ENCODE data around the gene PRKCB.

PRKCB gene

DNA sequence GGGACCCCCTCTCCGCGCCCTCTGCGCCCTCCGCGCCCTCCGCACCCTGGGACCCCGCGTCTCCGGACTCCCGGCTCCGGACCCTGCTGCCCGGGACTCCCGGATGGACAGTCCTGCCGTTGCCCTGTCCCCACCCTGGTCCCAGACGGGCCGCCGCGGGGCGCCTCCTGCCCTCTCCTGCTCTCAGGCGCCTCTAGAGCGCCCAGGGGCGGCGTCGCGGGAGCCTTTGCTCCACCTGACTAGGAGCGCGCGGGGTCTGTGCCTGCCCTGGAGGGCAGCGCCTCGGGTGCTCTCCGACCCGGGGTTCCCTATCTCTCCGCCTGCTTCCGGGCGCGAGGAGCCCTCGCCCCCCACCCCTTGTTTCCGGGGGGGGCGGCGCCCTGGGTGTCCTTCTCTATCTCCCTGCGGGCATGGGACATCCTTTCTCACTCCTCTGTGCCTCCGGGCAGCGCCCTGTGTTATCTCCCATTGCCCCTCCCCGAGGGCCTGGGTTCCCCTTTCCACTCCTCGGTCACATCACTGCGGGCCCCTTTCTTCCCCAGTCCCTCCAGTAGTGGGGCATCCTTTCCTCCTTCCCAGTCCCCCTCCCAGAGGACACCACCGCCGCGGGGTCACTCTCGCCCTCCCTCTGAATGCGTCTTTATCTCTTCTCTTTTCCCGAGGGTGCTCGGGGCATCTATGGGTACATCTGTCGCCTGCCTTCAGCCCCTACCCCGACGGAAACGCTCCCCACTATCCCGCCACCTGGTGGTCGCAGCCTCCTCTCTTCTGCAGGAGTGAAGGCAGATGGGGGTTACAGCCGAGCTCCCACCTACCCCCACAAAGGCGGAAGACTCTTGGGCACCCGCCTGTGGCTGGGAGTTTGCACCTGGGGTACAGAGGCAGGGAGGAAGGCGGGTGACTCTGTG is 875 bp downstream of the PRKCB start:
- no peak for DNase-seq (ENCODE audit: low read depth, low spot score)

DNA sequence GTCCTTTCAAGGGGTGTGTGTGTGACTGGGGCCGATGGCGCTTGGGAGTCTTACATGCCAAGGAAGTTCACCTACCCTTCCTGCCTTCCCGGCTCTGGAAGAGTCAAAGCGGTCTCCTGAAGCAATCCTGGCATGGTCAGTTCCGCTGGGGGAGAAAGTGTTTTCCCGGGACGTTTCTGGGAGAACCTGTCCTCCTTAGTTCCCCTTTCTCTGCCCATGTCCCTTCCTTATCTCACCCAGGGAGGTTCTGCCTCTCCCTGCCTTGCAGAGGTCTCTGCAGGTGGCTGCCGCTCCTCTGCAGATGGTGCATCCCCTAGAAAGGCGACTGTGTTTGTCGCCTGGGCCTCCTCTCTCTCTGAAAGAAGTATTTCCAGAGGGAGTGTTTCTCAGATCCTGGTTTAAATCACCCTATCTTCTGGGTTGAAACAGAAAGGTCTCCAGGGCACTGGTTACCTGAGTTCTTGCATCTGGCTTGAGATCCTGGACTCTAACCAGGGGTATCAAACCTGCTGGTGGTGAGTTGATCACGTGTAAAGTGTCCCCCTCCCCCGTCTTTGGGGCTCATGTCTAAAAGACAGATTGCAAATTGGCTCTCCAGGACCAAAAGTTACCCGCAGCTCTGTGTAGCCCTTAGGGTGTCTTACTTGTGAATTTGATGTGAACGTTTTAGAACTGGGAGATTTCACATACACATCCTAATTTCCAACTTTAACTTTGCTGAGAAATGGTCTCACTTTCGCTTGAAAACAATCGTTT is 1.9 kb downstream of the PRKCB start:
- no peak for DNase-seq (ENCODE audit: low read depth, low spot score)

DNA sequence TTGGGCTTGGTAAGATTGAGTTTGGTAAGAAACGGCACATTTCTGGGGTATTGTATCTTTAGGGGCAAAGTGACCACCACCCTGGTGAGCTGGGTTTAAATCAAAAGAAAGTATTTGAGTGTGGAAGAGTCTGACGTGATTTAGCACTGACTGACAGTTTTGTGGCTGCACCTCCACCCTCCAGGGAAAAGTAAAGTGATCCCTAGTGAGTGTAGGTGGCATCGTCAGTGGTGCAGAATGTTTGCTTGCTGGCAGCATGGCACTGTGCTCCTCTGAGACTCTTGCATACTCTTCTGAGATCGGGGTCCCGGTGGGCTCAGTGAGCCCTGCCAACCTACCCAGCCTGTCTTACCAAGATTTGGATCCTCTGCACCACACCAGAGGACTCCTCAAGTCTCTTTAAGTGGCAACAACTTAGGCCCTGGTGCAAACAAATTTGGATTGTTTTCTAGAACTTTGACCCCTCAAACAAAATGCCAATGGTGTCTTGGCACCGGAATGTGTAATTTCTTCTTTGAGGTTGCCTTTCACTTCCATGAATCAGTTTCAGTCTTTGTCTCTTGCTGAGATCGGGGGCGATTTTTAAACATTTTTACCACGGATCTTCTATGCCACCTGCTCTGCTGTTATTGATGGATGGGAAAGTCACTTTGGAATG is 2.8 kb downstream of the PRKCB start:
- DNase-seq (ENCODE audit: low read depth, low spot score), result no peak

DNA sequence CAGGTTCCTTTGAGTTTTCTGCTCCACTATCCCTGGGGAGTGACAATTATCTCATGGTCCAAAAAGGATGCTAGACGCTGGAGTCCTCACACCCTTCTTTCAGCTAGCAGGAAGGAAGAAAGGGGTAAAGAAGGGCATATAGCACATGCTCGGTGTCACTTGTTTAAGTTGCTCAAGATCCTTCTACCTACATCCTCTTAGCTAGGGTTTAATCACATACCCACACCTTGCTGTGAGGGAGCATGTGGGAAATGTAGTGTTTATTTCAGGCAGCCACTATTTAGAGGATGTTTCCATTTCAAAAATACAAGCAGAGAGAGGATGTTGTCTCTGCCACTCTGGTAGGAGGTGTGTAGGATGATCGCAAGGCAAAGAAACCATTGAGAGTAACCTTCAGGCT is 4.5 kb downstream of the PRKCB start:
- no peak for DNase-seq (ENCODE audit: low read depth, low spot score)

DNA sequence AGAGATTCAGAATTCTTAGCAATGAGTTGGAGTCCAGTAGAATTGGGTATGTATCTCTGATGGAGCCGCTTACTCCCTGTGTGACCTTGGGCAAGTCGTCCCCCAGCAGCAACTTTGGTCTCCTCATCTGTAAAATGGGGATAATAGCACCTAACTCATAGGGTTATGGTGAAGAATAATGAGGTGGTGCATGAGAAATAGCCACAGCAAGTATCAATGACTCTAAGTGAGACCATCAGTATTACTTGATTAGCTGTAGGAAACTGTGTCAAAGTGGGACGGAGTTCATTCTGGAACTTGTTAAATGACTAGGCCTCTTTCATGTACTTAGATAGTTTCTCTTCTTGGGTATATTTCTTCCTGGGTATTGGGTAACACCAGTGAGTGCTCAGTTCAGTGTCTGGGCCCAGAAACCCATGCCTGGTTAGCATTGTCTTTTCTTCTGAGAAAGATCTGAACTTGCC is 6.4 kb downstream of the PRKCB start:
- DNase-seq (ENCODE audit: low read depth, low spot score), result no peak

DNA sequence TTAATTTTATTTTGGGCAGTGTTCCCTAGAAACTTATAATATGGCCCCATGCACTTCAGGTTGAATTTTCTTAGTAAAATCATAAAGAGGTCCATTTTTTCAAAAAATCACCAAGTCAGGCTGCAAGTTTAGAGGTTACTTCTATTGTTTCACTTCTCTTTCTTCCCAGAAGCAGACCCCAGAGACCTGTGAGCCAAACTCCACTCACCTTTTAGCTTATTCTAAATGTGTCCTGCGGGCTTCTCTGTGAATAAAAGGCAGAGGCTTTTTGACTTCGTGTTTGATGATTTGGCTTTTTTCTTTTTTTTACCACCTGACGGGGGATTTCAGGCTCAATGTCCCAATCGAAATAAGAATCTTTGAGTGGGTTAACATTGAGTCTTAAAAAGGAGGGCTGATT is 7.4 kb downstream of the PRKCB start:
- no peak for DNase-seq (ENCODE audit: low read depth, low spot score)

DNA sequence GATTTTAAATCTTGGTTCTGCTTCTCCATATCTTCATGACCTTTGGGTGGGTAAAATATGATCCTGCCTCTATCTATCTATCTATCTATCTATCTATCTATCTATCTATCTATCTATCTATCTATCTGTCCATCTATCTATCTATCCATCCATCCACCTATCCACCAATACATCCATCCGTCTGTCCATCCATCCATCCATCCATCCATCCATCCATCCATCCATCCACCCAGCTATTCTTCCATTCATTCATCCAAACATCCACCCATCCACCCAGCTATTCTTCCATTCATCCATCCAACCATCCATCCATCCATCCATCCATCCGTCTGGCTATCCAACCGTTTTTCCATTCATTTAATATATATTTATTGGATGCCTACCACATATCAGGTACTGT is 11.5 kb downstream of the PRKCB start:
- no peak for DNase-seq (ENCODE audit: low read depth, low spot score)

DNA sequence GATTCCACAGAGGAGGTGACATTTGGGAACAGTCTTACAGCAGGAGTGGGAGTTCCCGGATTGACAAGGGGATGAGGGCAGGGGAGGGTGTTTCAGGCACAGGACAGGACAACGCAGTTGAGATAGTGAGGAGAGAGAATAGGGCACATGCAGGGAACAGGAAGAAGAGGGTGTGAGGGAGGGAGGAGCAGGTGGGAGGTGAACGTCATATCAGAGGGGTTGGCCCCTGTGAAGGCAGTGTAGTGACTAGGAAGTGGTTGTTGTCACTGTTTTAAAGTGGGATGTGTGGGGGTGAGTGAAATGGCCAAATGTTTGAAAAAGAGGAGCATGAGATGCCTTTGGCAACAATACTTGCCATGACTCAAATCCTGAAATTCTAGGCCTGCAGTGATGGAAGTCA is 12.2 kb downstream of the PRKCB start:
- DNase-seq (ENCODE audit: low read depth, low spot score), result no peak

DNA sequence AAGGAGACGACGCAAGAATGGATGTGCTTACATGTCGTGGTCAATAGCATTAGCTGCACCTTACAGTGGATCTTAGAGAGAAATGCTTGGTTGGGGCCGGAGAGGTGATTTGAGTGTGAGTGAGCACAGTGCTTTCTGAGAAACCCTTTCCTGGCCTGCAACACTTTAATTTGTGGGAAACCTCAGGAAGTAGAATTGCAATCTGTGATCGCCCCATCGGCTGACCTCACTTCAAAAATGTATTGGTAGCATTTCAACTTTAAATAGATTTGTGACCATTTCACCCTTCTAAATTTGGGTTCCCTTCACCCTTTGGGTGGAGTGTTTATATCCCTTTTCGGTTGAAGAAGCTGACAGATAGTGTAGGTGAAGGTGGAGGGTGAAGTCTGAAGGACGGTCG is 13.2 kb downstream of the PRKCB start:
- no peak for DNase-seq (ENCODE audit: low read depth, low spot score)

DNA sequence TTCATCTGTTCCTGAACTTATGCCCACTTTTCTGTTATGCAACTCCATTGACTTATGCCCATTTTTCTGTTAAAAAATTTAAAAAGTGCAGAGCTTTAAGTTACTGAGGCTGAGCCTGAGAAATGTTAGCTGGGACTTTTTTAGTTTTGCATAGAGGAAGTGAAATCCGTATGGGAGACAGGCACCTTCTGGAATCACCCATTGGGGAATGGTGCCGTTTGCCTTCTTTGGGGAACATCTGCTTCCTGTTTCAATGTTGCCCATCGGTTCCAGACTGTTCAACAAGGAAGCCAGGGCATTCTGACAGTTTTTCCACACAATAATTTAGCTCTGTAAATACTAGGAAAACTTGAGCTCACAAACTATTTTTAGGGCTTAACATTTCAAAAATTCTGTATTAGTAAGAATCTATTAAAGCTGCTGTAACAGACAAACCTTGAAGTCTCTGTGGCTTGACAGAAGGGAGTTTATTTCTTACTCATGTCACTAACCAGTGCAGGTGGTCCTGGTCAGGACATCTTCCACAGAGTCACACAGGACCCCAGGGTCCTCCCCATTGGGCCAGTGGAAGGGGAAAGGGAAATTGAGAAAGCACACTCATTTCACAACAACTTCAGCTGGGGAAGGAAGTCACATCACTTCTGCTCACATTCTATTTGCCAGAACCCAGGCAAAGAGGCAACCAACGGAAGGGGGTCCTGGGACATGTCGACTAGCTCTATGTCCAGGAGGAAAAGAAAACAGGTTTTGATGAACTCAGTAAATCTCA is 17.2 kb downstream of the PRKCB start:
- DNase-seq (ENCODE audit: low read depth, low spot score), result no peak

DNA sequence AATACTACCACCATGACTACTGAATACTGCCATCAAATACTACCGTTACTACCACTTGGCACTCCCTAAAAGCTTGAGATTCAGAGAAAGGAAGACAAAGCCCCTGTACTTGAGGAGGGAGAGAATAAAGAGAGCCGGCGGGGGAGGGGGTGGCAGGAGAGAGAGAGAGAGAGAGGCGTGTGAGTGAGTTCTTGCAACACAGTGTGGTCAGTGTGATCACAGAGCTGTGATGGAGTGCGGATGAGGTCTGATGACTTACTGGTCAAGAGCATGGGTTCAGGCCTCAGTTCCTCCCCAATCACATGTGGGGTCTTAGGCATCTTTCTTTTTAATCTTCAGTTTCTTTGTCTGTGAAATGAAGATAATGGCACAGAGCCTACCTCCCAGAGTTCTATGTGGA is 19.2 kb downstream of the PRKCB start:
- no peak for DNase-seq (ENCODE audit: low read depth, low spot score)

DNA sequence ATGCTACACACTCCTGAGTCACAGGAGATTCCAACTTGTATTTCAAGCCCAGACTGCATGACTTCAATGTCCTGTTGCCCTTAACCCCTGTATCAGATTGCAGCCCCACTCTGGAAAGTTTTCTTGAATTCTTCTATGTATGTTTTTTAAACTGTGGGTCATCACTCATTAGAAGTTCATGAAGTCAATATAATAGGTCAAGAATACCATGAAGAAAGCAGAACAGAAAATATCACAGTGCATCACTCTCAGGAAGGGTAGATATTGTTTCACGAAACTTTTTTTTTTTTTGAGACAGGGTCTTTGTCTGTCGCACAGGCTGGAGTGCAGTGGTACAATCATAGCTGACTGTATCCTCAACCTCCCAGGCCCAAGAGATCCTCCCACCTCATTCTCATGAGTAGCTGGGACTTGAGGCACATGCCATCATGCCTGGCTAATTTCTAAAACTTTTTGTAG is 20.5 kb downstream of the PRKCB start:
- no peak for DNase-seq (ENCODE audit: low read depth, low spot score)

DNA sequence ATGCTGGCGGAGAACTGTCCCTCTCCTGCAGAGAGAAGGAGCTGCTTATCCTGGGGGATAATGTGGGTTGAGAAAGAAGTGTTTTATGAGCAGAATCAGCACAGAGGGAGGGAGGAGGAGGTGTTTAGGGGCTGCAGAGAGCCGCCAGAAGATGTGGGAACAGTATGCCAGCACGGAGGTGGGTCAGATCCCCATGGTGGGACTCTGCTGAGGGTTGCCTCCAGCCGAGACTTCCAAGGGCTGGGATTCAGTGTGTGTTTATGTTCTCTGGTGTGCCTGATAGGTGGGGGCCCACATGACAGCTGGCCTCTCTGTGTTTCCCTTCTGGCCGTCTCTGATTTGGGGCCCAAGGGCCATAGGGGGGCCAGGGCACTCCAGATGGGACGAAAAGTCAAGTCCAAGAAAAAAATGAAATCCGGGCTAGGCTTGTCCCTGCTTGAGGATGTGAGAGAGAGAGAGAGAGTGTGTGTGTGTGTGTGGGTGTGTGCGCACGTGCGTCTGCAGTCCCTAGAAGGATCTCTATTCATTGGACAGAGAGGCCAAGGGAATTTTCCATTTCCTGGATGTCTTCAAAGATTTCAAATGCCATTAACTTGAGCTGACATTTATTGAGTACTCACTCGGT is 21.6 kb downstream of the PRKCB start:
- DNase-seq (ENCODE audit: low read depth, low spot score), result no peak

DNA sequence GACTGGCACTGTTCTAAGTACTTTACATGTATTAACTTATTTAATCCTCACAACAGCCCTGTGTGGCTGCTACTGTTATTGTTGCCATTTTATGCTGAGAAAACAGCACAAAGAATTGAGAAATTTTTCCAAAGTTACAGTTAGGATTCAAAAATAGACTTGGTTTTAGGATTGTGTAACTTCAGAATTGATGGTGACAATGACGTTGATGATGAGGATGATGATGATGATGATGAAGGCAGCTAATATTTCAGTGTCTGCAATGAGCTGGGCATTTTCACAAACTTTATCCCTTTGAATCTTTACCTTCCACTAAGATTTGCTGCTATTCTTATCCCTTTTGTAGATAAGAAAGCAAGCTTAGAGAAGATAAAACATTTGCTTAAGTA is 22.1 kb downstream of the PRKCB start:
- no peak for DNase-seq (ENCODE audit: low read depth, low spot score)

DNA sequence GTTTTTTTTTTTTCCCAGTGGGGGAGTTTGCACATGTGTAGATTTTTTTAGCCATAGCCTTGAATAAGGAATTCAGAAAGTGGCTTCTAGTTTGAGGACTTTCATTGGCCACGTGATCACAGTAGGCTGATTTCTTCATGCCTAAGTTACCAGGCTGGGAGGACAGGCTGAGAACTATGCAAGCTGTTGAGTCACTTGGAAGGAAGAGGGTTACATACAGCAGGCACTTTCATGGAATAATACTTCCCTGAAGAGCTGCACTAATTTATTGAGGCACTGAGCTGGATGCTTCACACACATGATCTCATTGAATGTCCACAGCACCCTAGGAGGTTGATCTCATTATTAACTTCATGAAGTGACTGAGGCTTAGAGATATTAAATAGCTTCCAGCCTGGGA is 22.8 kb downstream of the PRKCB start:
- no peak for DNase-seq (ENCODE audit: low read depth, low spot score)

DNA sequence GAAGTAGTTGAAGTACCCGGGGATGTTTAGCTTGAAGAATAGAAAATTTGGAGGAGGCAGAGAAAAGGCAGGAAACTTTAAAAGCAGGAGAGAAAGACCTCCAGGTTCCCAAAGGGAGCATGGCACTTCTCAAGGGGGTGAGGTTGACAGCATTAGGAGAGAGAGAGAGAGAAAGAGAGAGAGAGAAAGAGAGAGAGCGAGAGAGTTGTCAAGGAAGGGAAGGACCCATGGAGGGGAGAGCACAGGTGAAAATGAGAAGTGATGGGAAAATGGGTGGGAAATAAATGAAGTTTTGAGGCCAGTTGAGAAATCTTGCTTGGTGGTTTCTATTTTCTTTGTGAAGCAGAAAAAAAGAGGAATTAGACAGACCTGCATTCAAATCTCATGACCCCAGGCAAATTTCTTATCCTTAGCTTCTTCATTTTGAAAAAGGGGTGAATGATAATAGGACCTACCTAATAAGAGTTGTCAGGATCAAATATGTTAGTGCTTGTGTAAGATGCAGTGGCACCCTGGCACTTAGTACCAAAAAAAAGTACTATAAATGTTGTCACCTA is 24.0 kb downstream of the PRKCB start:
- DNase-seq (ENCODE audit: low read depth, low spot score), result no peak

DNA sequence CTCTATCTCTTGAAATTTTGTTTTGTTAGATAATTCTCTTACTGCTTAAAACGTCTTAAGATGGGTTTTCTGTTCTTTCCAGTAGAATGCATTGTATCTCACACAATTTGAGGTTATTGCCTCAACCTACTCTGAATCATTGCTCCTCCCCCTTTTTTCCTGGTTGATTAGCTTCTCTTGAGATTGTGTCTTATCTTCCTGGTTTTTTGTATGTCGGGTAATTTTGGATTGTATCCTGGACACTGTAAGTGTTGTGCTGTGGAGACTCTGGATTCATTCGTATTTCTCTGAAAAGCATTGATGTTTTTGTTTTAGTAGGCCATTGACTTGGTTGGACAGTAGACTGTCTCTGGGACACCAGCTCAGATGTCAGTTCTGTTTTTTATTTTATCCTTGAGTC is 26.1 kb downstream of the PRKCB start:
- no peak for DNase-seq (ENCODE audit: low read depth, low spot score)

DNA sequence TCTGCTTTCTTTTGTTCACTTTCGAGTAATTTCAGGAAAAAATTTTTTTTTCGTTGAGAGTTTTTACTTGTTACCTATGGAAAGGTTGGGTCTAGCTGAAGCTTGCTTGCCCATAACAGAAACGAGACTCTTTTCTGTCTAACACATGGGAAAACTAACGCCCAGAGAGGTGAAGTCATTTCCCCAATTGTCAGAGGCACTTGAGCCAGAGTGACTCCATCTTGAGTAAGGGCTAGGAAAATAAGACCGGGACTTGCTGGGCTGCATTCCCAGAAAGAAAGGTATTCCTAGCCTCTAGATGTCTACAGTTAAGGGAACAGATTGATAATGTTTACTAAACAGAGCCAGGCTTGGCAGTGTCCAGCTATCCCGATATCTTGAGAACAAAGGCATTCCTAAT is 26.8 kb downstream of the PRKCB start:
- no peak for DNase-seq (ENCODE audit: low read depth, low spot score)

DNA sequence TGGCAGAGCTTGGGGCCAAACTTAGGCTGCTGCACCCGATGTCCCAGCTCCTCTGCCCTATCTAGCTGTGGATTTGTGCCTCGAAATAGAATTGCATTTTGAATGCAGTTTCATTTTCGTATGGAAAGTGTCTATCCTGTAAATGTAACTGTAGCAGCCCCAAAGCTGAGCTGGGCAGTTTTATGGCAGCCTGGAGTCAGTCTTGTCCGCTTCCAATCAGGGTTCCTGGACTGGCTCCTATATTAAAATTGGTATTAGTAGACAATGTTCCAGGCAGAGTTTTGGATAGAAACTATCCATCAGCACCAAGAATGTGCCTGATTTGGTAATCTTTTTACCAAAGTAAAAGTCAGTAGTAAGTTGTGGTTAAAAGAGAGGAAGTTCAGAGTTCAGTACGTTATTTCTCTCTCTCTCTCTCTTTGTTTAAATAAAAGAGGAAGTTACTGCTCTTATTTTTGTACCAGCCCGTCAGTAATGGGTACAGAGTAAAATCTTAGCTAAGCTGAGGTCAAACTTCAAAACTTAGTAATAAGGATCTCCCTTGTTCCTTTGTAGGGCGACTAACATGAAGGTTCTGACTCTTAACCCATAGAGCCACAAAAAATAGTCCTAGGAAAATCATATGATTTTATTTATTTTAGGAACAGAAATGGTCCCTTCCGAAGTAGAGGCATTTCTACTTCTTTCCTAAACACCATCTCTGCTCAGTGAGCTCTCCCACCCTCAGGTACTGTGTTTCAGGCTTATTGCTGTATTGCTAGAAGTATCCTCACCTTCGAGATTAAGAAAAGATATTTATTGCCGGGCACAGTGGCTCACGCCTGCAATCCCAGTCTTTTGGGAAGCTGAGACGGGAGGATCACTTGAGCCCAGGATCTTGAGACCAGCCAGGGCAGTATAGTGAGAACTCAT is 28.0 kb downstream of the PRKCB start:
- no peak for DNase-seq (ENCODE audit: low read depth, low spot score)

DNA sequence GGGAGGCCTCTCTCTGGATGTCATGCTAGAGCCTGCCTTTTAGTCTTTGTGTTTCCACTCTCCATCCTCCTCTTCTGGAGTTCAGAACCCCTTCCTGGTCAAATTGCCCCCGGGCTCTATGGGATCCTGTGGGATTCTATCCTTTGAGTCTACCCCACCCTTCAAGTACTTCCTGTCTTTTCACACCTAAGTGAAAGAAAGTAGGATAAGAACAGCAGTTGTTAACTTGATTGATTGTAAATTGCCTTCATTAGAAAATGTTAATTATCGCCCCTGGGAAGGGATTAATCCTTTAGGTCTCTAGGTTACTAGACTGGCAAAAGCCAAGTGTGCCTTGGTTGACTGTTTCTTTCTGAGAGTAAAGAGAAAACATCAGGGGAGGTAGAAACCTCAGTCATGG is 30.1 kb downstream of the PRKCB start:
- no peak for DNase-seq (ENCODE audit: low read depth, low spot score)

Measured in smooth muscle cell of the brain vasculature (primary cell).